PC-3 (cell line): ENCODE results near the gene THSD7A. TPM values are rescaled to one million over a fixed set of nuclear protein-coding genes. Genes with fewer than 3 reads are reported as not detected.

Experiments
- ATAC-seq: fragments of 200-7000 bp; cut with Tn5 transposase; 2 replicates; pipeline ENCODE4 v1.9.1; 2020; ENCODE audit warnings: mild to moderate bottlenecking, moderate library complexity
- BruUV-seq: library from RNA; stranded (reverse); fragments of 400-500 nt; replicated peaks from 2 replicates; lab custom pipeline; 2021; lab: Mats Ljungman, UMichigan
- CTCF ChIA-PET: fragments of 300-600 bp; sonication (Branson Sonifier 250); formaldehyde crosslinking; loops from one replicate; lab custom pipeline; 2022; ENCODE audit warnings: antibody characterized with exemption; lab: Charles Lee
- POLR2A ChIA-PET: fragments of 300-600 bp; sonication (Branson Sonifier 250); formaldehyde crosslinking; loops from one replicate; lab custom pipeline; 2022; ENCODE audit warnings: antibody characterized with exemption; ENCODE audit not compliant: unreplicated experiment; lab: Charles Lee
- DNase-seq: peaks from one replicate; pipeline ENCODE4 v3.0.0-alpha.2; 2015
- H2AFZ ChIP-seq: fragments of 300-600 bp; sonication (generic); 2 replicates; pipeline ENCODE4 v1.6.0; 2016; ENCODE audit warnings: antibody characterized with exemption, low read length
- H3F3A ChIP-seq: fragments of 300-600 bp; sonication (generic); one replicate; pipeline ENCODE4 v1.6.0; 2017; ENCODE audit warnings: antibody characterized with exemption, low read length, control low read depth, mild to moderate bottlenecking; ENCODE audit not compliant: unreplicated experiment
- H3K27ac ChIP-seq: fragments of 300-600 bp; sonication (generic); 2 replicates; pipeline ENCODE4 v1.5.1; 2016; ENCODE audit warnings: mild to moderate bottlenecking, low read length
- H3K27me3 ChIP-seq: fragments of 300-600 bp; sonication (generic); 2 replicates; pipeline ENCODE4 v1.6.1; 2016; ENCODE audit warnings: low read length, mixed read lengths
- H3K36me3 ChIP-seq: fragments of 300-600 bp; sonication (generic); 2 replicates; pipeline ENCODE4 v1.6.1; 2016; ENCODE audit warnings: low read depth, mixed run types, low read length, mixed read lengths
- H3K4me1 ChIP-seq: fragments of 300-600 bp; sonication (generic); 2 replicates; pipeline ENCODE4 v1.5.1; 2016; ENCODE audit warnings: low read length; ENCODE audit not compliant: insufficient read depth
- H3K4me2 ChIP-seq: fragments of 300-600 bp; sonication (generic); 2 replicates; pipeline ENCODE4 v1.6.0; 2016; ENCODE audit warnings: low read length
- H3K4me3 ChIP-seq: fragments of 300-600 bp; sonication (generic); 2 replicates; pipeline ENCODE4 v1.5.1; 2016; ENCODE audit warnings: mild to moderate bottlenecking, low read length, mixed read lengths
- H3K79me2 ChIP-seq: fragments of 300-600 bp; sonication (generic); 2 replicates; pipeline ENCODE4 v1.6.1; 2017; ENCODE audit warnings: low read length, mixed read lengths
- H3K9ac ChIP-seq: fragments of 300-600 bp; sonication (generic); 2 replicates; pipeline ENCODE4 v1.6.0; 2016; ENCODE audit warnings: mild to moderate bottlenecking, low read length
- H3K9me2 ChIP-seq: fragments of 300-600 bp; sonication (generic); replicated peaks from 2 replicates; pipeline ENCODE4 v1.6.1; 2016; ENCODE audit warnings: mixed run types, low read length, mixed read lengths
- H3K9me3 ChIP-seq: fragments of 300-600 bp; sonication (generic); 2 replicates; pipeline ENCODE4 v1.6.1; 2016; ENCODE audit warnings: low read length, mixed read lengths
- H4K20me1 ChIP-seq: fragments of 300-600 bp; sonication (generic); 2 replicates; pipeline ENCODE4 v1.6.1; 2016; ENCODE audit warnings: low read length, mixed read lengths
- CTCF ChIP-seq: fragments of 300-600 bp; sonication (generic); conservative IDR thresholded peaks from 2 replicates; pipeline ENCODE4 v1.5.1; 2017; ENCODE audit warnings: antibody characterized with exemption, low read depth, mild to moderate bottlenecking, low read length
- EZH2 ChIP-seq: fragments of 300-600 bp; sonication (generic); IDR thresholded peaks from one replicate; pipeline ENCODE4 v1.6.1; 2017; ENCODE audit warnings: antibody characterized with exemption, mild to moderate bottlenecking, low read length; ENCODE audit not compliant: unreplicated experiment
- EZH2phosphoT487 ChIP-seq: fragments of 300-600 bp; sonication (generic); IDR thresholded peaks from 2 replicates; pipeline ENCODE4 v1.6.1; 2018; ENCODE audit warnings: mild to moderate bottlenecking, antibody characterized with exemption, low read length, borderline replicate concordance
- intact Hi-C: fragments of 100-400 bp; cut with micrococcal nuclease; formaldehyde crosslinking; loops from 2 replicates; pipeline ENCODE4 v1.9.0; 2023
- total RNA-seq: library from RNA; depleted of rRNA; stranded (reverse); fragments of >200 nt; gene quantifications from 2 replicates; pipeline ENCODE4 v1.2.3, GENCODE V29; 2014

The THSD7A gene
- total RNA-seq, 1 experiment from 2014 or later = 0.04 TPM

GRCh38 chr7:11667810-11668185, 164.2 kb downstream of the THSD7A start:
- ATAC-seq = no peak
- H3K9me3 ChIP-seq = no peaks in the 10 kb centered on the region
- no peak overlapping the region for H3K4me3 ChIP-seq
- no TSS peak for BruUV-seq
- H3K36me3 ChIP-seq = no peaks in the 10 kb centered on the region
- no peaks in the 10 kb centered on the region for H4K20me1 ChIP-seq
- no peaks in the 10 kb centered on the region for H3K27me3 ChIP-seq
- no peak overlapping the region for H3K27ac ChIP-seq
- TF ChIP-seq EZH2 = no peak
- TF ChIP-seq EZH2phosphoT487 = no peak
- no peak for TF ChIP-seq CTCF
- DNase-seq = no peak
- CTCF ChIA-PET = no interaction called here
- H3K9ac ChIP-seq = no peak overlapping the region
- POLR2A ChIA-PET = no interaction called here
- no peak overlapping the region for H2AFZ ChIP-seq
- no peaks in the 10 kb centered on the region for H3F3A ChIP-seq
- H3K4me1 ChIP-seq = no peaks in the 10 kb centered on the region
- H3K4me2 ChIP-seq = no peak overlapping the region
- intact Hi-C loops = no loop called here
- H3K79me2 ChIP-seq = no peaks in the 10 kb centered on the region
- no peaks in the 10 kb centered on the region for H3K9me2 ChIP-seq

GRCh38 chr7:11667071-11667809, 164.8 kb downstream of the THSD7A start:
- Histone ChIP-seq H4K20me1 (no peaks in the 10 kb centered on the region), H3K9me3 (no peaks in the 10 kb centered on the region), H3K9ac (no peak overlapping the region), H3K9me2 (no peaks in the 10 kb centered on the region), H3K79me2 (no peaks in the 10 kb centered on the region), H3K4me1 (no peaks in the 10 kb centered on the region), H2AFZ (no peak overlapping the region), H3K27ac (no peak overlapping the region), H3K4me2 (no peak overlapping the region), H3K36me3 (no peaks in the 10 kb centered on the region), H3K27me3 (no peaks in the 10 kb centered on the region), H3K4me3 (no peak overlapping the region), H3F3A (no peaks in the 10 kb centered on the region)
- no peak for TF ChIP-seq EZH2
- TF ChIP-seq EZH2phosphoT487 = no peak
- no peak for TF ChIP-seq CTCF
- POLR2A ChIA-PET = no interaction called here
- intact Hi-C loops = no loop called here
- no TSS peak for BruUV-seq
- ATAC-seq (no peak), DNase-seq (no peak)
- CTCF ChIA-PET = no interaction called here

GRCh38 chr7:11665357-11665756, 166.6 kb downstream of the THSD7A start:
- TF ChIP-seq EZH2phosphoT487 = no peak
- TF ChIP-seq EZH2 = no peak
- no peak for TF ChIP-seq CTCF
- no peak overlapping the region for H3K4me3 ChIP-seq
- no peak overlapping the region for H2AFZ ChIP-seq
- CTCF ChIA-PET = no interaction called here
- H3K4me2 ChIP-seq = no peak overlapping the region
- POLR2A ChIA-PET = no interaction called here
- no peaks in the 10 kb centered on the region for H3K4me1 ChIP-seq
- no peak for ATAC-seq
- no TSS peak for BruUV-seq
- no peaks in the 10 kb centered on the region for H3F3A ChIP-seq
- no peaks in the 10 kb centered on the region for H3K27me3 ChIP-seq
- intact Hi-C loops = no loop called here
- H3K79me2 ChIP-seq = no peaks in the 10 kb centered on the region
- no peaks in the 10 kb centered on the region for H4K20me1 ChIP-seq
- no peaks in the 10 kb centered on the region for H3K36me3 ChIP-seq
- H3K27ac ChIP-seq = no peak overlapping the region
- H3K9me2 ChIP-seq = no peaks in the 10 kb centered on the region
- H3K9ac ChIP-seq = no peak overlapping the region
- H3K9me3 ChIP-seq = no peaks in the 10 kb centered on the region
- no peak for DNase-seq
